IMR-90 (cell line): ENCODE data around the gene RAB26. TPM values are rescaled to one million over a fixed set of nuclear protein-coding genes. Genes with fewer than 3 reads are reported as not detected.

ENCODE experiments used
- ATAC-seq: fragments of 200-7000 bp; cut with Tn5 transposase; 2 replicates; pipeline ENCODE4 v1.9.1; 2020; ENCODE audit warnings: low read depth, mild to moderate bottlenecking, moderate library complexity
- BruUV-seq: library from RNA; stranded (reverse); fragments of 400-500 nt; replicated peaks from 2 replicates; lab custom pipeline; 2021; lab: Mats Ljungman, UMichigan
- CTCF ChIA-PET: fragments of 300-600 bp; formaldehyde crosslinking; extraction: SDS; loops from one replicate; lab custom pipeline; 2021; ENCODE audit warnings: antibody characterized with exemption; lab: Yijun Ruan, JAX
- POLR2A ChIA-PET: fragments of 300-600 bp; sonication (Branson Sonifier 250); formaldehyde crosslinking; loops from one replicate; lab custom pipeline; 2022; ENCODE audit warnings: antibody characterized with exemption; ENCODE audit not compliant: unreplicated experiment; lab: Charles Lee
- DNase-seq: peaks from one replicate; pipeline ENCODE4 v3.0.0; 2013
- H2AFZ ChIP-seq: replicated peaks from 2 replicates; pipeline ENCODE3; 2013; ENCODE audit warnings: low read length, mild to moderate bottlenecking; ENCODE audit not compliant: poor library complexity
- H2AK5ac ChIP-seq: 2 replicates; pipeline ENCODE4 v1.6.1; 2013; ENCODE audit warnings: low read depth, low read length, inconsistent platforms
- H2AK9ac ChIP-seq: replicated peaks from 2 replicates; pipeline ENCODE3; 2013; ENCODE audit warnings: mild to moderate bottlenecking, low read depth, low read length, moderate library complexity; ENCODE audit not compliant: poor library complexity
- H2BK120ac ChIP-seq: 2 replicates; pipeline ENCODE4 v1.6.1; 2013; ENCODE audit warnings: low read depth, low read length, inconsistent platforms
- H2BK15ac ChIP-seq: 3 replicates; pipeline ENCODE4 v1.6.1; 2013; ENCODE audit warnings: low read depth, low read length, inconsistent platforms
- H2BK20ac ChIP-seq: 2 replicates; pipeline ENCODE4 v1.6.1; 2013; ENCODE audit warnings: low read depth, mild to moderate bottlenecking, inconsistent platforms, low read length, moderate library complexity
- H2BK5ac ChIP-seq: 2 replicates; pipeline ENCODE4 v1.6.1; 2013; ENCODE audit warnings: mild to moderate bottlenecking, low read depth, low read length, inconsistent platforms; ENCODE audit not compliant: poor library complexity, severe bottlenecking
- H3K14ac ChIP-seq: replicated peaks from 2 replicates; pipeline ENCODE4 v1.6.1; 2013; ENCODE audit warnings: low read depth, low read length, inconsistent platforms
- H3K18ac ChIP-seq: 2 replicates; pipeline ENCODE4 v1.6.1; 2013; ENCODE audit warnings: low read depth, low read length, control low read depth
- H3K23ac ChIP-seq: 2 replicates; pipeline ENCODE4 v1.6.1; 2013; ENCODE audit warnings: low read depth, low read length, inconsistent platforms
- H3K27ac ChIP-seq: 2 replicates; pipeline ENCODE4 v1.5.1; 2013; ENCODE audit warnings: mild to moderate bottlenecking, control low read depth, low read length; ENCODE audit not compliant: insufficient read depth
- H3K27me3 ChIP-seq: 2 replicates; pipeline ENCODE4 v1.6.1; 2013; ENCODE audit warnings: low read length; ENCODE audit not compliant: control insufficient read depth, insufficient read depth
- H3K36me3 ChIP-seq: 2 replicates; pipeline ENCODE4 v1.6.1; 2013; ENCODE audit warnings: low read length, mixed read lengths; ENCODE audit not compliant: control insufficient read depth, insufficient read depth
- H3K4ac ChIP-seq: 2 replicates; pipeline ENCODE4 v1.6.1; 2013; ENCODE audit warnings: low read depth, low read length, inconsistent platforms
- H3K4me1 ChIP-seq: 2 replicates; pipeline ENCODE4 v1.6.1; 2013; ENCODE audit warnings: low read length, mixed read lengths; ENCODE audit not compliant: control insufficient read depth, insufficient read depth
- H3K4me2 ChIP-seq: 2 replicates; pipeline ENCODE4 v1.6.1; 2013; ENCODE audit warnings: low read depth, mild to moderate bottlenecking, control low read depth, low read length, moderate library complexity
- H3K4me3 ChIP-seq: 2 replicates; pipeline ENCODE4 v1.5.1; 2013; ENCODE audit warnings: low read depth, mild to moderate bottlenecking, control low read depth, low read length, moderate library complexity; ENCODE audit not compliant: insufficient read depth
- H3K56ac ChIP-seq: 2 replicates; pipeline ENCODE4 v1.6.1; 2013; ENCODE audit warnings: low read length, inconsistent platforms; ENCODE audit not compliant: insufficient read depth; ENCODE audit errors: extremely low read depth
- H3K79me1 ChIP-seq, 2 experiments: 2 replicates each; pipeline ENCODE4 v1.6.1; 2013; ENCODE audit warnings: low read length in 2 of 2, inconsistent platforms in 1 of 2, low read depth in 1 of 2
- H3K9ac ChIP-seq: 2 replicates; pipeline ENCODE4 v1.6.1; 2013; ENCODE audit warnings: low read depth, low read length, control low read depth
- H3K9me1 ChIP-seq: 2 replicates; pipeline ENCODE4 v1.6.1; 2013; ENCODE audit warnings: low read length, inconsistent platforms; ENCODE audit not compliant: insufficient read depth
- H3K9me3 ChIP-seq: 2 replicates; pipeline ENCODE4 v1.6.1; 2013; ENCODE audit warnings: low read length; ENCODE audit not compliant: control insufficient read depth, insufficient read depth
- H4K20me1 ChIP-seq: 2 replicates; pipeline ENCODE4 v1.6.1; 2013; ENCODE audit warnings: low read length, inconsistent platforms; ENCODE audit not compliant: insufficient read depth
- H4K5ac ChIP-seq: 2 replicates; pipeline ENCODE4 v1.6.1; 2013; ENCODE audit warnings: mild to moderate bottlenecking, low read depth, low read length, control low read depth
- H4K8ac ChIP-seq, 2 experiments: 2 replicates each; pipeline ENCODE4 v1.6.1; 2013; ENCODE audit warnings: low read depth in 2 of 2, low read length in 2 of 2, control low read depth in 1 of 2, inconsistent platforms in 1 of 2
- H4K91ac ChIP-seq: 2 replicates; pipeline ENCODE4 v1.6.1; 2013; ENCODE audit warnings: low read depth, low read length, inconsistent platforms; ENCODE audit not compliant: insufficient read depth
- BHLHE40 ChIP-seq: fragments of 150-350 bp; IDR thresholded peaks from 2 replicates; pipeline ENCODE4 v1.6.1; 2016; ENCODE audit warnings: mild to moderate bottlenecking, low read depth, low read length
- CEBPB ChIP-seq: IDR thresholded peaks from 2 replicates; pipeline ENCODE4 v1.6.1; 2012; ENCODE audit warnings: low read depth, low read length, improper control_type of control experiment
- CHD1 ChIP-seq: IDR thresholded peaks from 2 replicates; pipeline ENCODE4 v1.6.1; 2012; ENCODE audit warnings: low read depth, low read length, improper control_type of control experiment
- CTCF ChIP-seq: conservative IDR thresholded peaks from 2 replicates; pipeline ENCODE4 v1.5.1; 2012; ENCODE audit warnings: mild to moderate bottlenecking, low read depth, low read length, improper control_type of control experiment
- ELK1 ChIP-seq: fragments of 150-350 bp; IDR thresholded peaks from 2 replicates; pipeline ENCODE4 v1.6.1; 2016; ENCODE audit warnings: low read depth, mild to moderate bottlenecking, low read length, moderate library complexity, borderline replicate concordance
- FOS ChIP-seq: fragments of 150-350 bp; IDR thresholded peaks from 2 replicates; pipeline ENCODE4 v1.6.1; 2016; ENCODE audit warnings: low read depth, low read length
- MAFK ChIP-seq: IDR thresholded peaks from 2 replicates; pipeline ENCODE4 v1.6.1; 2012; ENCODE audit warnings: low read depth, low read length, improper control_type of control experiment
- MAZ ChIP-seq: IDR thresholded peaks from 2 replicates; pipeline ENCODE4 v1.6.1; 2012; ENCODE audit warnings: low read depth, mild to moderate bottlenecking, low read length, improper control_type of control experiment, moderate library complexity, borderline replicate concordance
- MXI1 ChIP-seq: IDR thresholded peaks from 2 replicates; pipeline ENCODE4 v1.6.1; 2012; ENCODE audit warnings: low read depth, mild to moderate bottlenecking, low read length, moderate library complexity, borderline replicate concordance
- NFE2L2 ChIP-seq: fragments of 150-350 bp; IDR thresholded peaks from 2 replicates; pipeline ENCODE4 v1.6.1; 2016; ENCODE audit warnings: low read depth, mild to moderate bottlenecking, low read length
- POLR2A ChIP-seq: IDR thresholded peaks from 2 replicates; pipeline ENCODE4 v1.6.1; 2012; ENCODE audit warnings: mild to moderate bottlenecking, low read depth, low read length
- RAD21 ChIP-seq: IDR thresholded peaks from 2 replicates; pipeline ENCODE4 v1.6.1; 2012; ENCODE audit warnings: low read length, improper control_type of control experiment
- RCOR1 ChIP-seq: IDR thresholded peaks from 2 replicates; pipeline ENCODE4 v1.6.1; 2012; ENCODE audit warnings: mild to moderate bottlenecking, low read length, improper control_type of control experiment; ENCODE audit not compliant: insufficient replicate concordance
- RFX5 ChIP-seq: IDR thresholded peaks from 2 replicates; pipeline ENCODE4 v1.8.0; 2012; ENCODE audit warnings: low read depth, mild to moderate bottlenecking, low read length, moderate library complexity
- SMC3 ChIP-seq: fragments of 150-350 bp; IDR thresholded peaks from 2 replicates; pipeline ENCODE4 v1.6.1; 2016; ENCODE audit warnings: low read depth, mild to moderate bottlenecking, antibody characterized with exemption, low read length, moderate library complexity
- USF2 ChIP-seq: fragments of 150-350 bp; IDR thresholded peaks from 2 replicates; pipeline ENCODE4 v1.6.1; 2017; ENCODE audit warnings: mild to moderate bottlenecking, antibody characterized with exemption, low read length, low read depth
- WGBS, 2 experiments: methylation state at CpG; one replicate each; pipeline versions ENCODE4 v1.1.5 to v1.1.7; 2013; ENCODE audit warnings: missing lambda C conversion rate in 2 of 2; ENCODE audit not compliant: insufficient read length in 1 of 2; ENCODE audit errors: extremely low coverage in 2 of 2; 5-methylcytosine and 5-hydroxymethylcytosine counted together
- dilution Hi-C: fragments of 300-500 bp; cut with HindIII; formaldehyde crosslinking; loops from one replicate; pipeline ENCODE4 v1.14.3; 2018; ENCODE audit warnings: low sequenced_read_pairs; ENCODE audit not compliant: unreplicated experiment
- in situ Hi-C: fragments of 300-500 bp; cut with MboI; formaldehyde crosslinking; loops from 3 replicates; pipeline ENCODE4 v1.14.3; 2019; ENCODE audit warnings: low sequenced_read_pairs, inconsistent platforms, mixed read lengths
- intact Hi-C: fragments of 100-400 bp; cut with micrococcal nuclease; formaldehyde crosslinking; loops from 2 replicates; pipeline ENCODE4 v1.10.0; 2022
- polyA plus RNA-seq, 3 experiments: library from polyadenylated mRNA; depleted of rRNA; stranded (reverse); fragments of >200 nt; gene quantifications; 2 replicates each; pipeline ENCODE4 v1.2.3, GENCODE V29; 2012; ENCODE audit warnings: low replicate concordance in 1 of 3
- total RNA-seq: library from RNA; depleted of rRNA; stranded (reverse); fragments of >200 nt; gene quantifications from 2 replicates; pipeline ENCODE4 v1.2.3, GENCODE V29; 2012

The RAB26 gene
- total and polyA plus RNA-seq, 2 of the 4 experiments (the other 2 are of a cell fraction): 1.1 to 4.5 TPM

GRCh38 chr16:2173366-2173765 lies 24.9 kb downstream of the RAB26 start:
- CTCF ChIA-PET: no interaction called here
- TF ChIP-seq NFE2L2 (no peak), CEBPB (no peak), FOS (no peak), RCOR1 (no peak), CTCF (no peak), RFX5 (no peak), USF2 (no peak), ELK1 (no peak), POLR2A (no peak), MXI1 (no peak), BHLHE40 (no peak), CHD1 (no peak), RAD21 (no peak), SMC3 (no peak), MAZ (no peak), MAFK (no peak)
- no peak overlapping the region for H3K18ac ChIP-seq
- in situ Hi-C loops (no loop called here), intact Hi-C loops (no loop called here), dilution Hi-C loops (no loop called here)
- no peak overlapping the region for H2AK5ac ChIP-seq
- no peaks in the 10 kb centered on the region; the same call in 1 of the 2 replicates for H4K20me1 ChIP-seq
- H3K4me1 ChIP-seq: no peaks in the 10 kb centered on the region
- H2AK9ac ChIP-seq: no peak overlapping the region
- H3K4me3 ChIP-seq: no peak overlapping the region
- no peak overlapping the region for H3K9ac ChIP-seq
- no peak overlapping the region for H2BK15ac ChIP-seq
- no peak overlapping the region for H2AFZ ChIP-seq
- H3K27ac ChIP-seq: no peak overlapping the region
- no peak overlapping the region for H3K14ac ChIP-seq
- no peak overlapping the region for H2BK120ac ChIP-seq
- no peak overlapping the region for H3K4ac ChIP-seq
- no peak for DNase-seq
- H4K5ac ChIP-seq: no peak overlapping the region
- H3K23ac ChIP-seq: no peak overlapping the region
- no peak for ATAC-seq
- no peak overlapping the region for H2BK20ac ChIP-seq
- no peak overlapping the region for H4K8ac ChIP-seq
- H3K79me1 ChIP-seq: peaks cover 0 to 4% of the 10 kb centered on the region in 2 experiments; a peak in 3 of 4 replicates
- no peak overlapping the region for H3K4me2 ChIP-seq
- H3K9me3 ChIP-seq: no peaks in the 10 kb centered on the region
- WGBS, 2 experiments: no CpG with 5 or more reads among the region's 14 CpGs
- H3K36me3 ChIP-seq: peaks cover 62% of the 10 kb centered on the region
- no peaks in the 10 kb centered on the region for H3K27me3 ChIP-seq
- no TSS peak for BruUV-seq
- POLR2A ChIA-PET: no interaction called here
- no peak overlapping the region for H3K56ac ChIP-seq
- H2BK5ac ChIP-seq: no peak overlapping the region
- H4K91ac ChIP-seq: no peak overlapping the region
- H3K9me1 ChIP-seq: no peaks in the 10 kb centered on the region
